H4 (cell line): ENCODE results near the gene PDXP. TPM values are rescaled to one million over a fixed set of nuclear protein-coding genes. Genes with fewer than 3 reads are reported as not detected.

ENCODE experiments used
- DNase-seq: peaks from one replicate; pipeline ENCODE4 v3.0.0-alpha.2; 2015; ENCODE audit warnings: low spot score
- total RNA-seq: library from RNA; depleted of rRNA; stranded (reverse); fragments of >200 nt; shearing (Covaris generic); gene quantifications from 2 replicates; pipeline ENCODE4 v1.2.3, GENCODE V29; 2014; rRNA removed

PDXP gene
- total RNA-seq, 1 experiment from 2014 or later: 9.3 TPM

DNA sequence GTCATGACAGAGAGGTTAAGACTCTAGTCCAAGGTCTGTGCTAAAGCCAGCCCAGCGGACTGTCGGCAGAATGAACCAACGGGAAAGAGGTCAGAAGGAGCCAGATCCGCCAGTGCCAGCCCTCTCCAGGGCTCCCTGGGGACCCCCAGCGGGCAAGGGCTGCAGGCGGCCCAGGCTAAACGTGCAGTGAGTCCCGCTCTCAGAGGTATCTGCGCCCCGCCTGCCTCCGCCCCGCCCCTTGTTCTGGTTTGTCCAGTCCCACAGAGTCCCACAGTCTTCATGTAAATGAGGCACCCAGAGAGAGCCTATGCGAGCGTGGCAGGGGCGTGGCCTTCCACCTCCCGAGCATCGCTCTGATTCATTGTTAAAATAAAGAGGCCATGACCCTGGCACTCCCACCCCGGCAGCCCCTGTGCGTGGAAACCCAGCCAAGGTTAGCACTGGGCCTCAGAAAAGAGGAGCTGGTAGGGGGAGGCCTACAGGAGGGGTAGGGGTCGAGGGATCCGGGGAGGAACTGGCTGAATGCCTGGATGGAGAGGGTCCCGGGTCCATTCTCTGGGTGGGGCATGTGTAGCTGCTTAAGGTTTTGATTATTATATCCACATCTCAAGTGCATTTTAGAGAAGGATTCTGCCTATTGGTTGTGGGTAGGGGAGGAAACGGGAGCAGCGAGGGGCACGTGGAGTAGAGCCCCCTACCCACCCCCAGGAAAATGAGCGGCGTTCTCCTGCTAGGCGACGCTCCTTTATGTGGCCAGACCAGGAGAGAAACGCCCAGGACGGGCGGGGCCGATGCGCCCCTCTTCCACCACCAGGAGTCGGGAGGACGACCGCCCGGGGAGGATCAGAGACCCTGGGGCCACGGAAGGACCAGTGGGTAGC, 38.4 kb downstream of the PDXP start, which contains the start of gene TRIOBP:
Gene TRIOBP, plus strand, starts transcription at position 392 of the 881 bp plus-strand sequence. CDS start 4,318 bp downstream, outside the sequence.
- DNase-seq: no peak

DNA sequence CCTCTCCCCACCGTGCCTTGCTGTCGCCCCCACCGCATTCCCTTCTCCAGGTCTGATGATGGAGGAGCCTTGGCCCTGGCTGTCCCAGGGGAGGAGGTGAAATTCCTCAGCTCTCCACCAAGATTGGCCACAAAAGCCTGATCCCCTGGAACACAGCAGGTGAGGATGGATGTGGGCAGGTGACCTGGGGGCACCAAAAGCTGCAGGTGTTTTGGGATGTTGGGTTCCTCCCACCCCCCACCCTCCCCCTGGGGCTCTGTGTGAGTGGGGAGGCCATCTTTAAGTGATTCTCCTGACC, 39.0 kb downstream of the PDXP start:
- no peak for DNase-seq

DNA sequence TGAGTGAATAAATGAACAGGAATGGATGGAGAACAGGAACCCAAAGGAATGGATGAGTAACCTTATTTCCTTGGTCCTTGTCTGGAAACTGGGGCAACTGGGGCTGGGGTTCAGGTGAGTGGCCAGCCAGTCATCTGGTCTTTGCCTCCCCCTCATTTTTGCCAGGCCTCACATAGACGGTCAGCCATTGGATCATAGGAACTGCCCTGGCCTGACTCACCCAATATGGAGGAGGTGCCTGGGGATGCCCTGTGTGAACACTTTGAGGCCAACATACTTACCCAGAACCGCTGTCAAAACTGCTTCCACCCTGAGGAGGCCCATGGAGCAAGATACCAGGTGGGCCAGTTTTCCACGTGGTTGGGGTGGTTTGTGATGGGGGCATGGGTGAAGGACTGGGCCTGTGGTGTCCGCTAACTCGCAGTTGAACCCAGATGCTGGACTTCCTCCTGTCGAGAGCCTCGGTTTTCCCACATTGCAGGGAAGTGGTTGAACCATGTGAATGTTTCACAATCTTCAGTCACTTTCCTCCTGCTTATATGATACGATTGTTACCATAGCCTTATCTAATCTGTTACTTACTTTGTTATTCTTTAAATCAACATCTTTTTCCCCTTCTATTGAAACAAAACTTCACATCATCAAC, 42.7 kb downstream of the PDXP start:
- no peak for DNase-seq

DNA sequence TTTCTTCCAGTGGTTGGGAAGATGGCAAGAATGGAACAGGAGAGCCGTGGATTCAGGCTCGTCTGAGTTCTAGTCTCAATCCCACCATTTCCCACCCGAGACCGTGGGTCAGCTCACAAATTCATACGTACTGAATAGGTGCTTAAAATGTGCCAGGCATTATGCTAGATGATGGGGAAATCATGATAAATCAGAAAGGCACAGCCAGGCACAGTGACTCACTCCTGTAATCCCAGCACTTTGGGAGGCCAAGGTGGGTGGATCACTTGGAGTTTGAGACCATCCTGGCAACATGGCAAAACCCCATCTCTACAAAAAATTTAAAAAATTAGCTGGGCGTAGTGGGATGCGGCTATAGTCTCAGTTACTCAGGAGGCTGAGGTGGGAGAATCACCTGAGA, 45.4 kb downstream of the PDXP start:
- DNase-seq: no peak

DNA sequence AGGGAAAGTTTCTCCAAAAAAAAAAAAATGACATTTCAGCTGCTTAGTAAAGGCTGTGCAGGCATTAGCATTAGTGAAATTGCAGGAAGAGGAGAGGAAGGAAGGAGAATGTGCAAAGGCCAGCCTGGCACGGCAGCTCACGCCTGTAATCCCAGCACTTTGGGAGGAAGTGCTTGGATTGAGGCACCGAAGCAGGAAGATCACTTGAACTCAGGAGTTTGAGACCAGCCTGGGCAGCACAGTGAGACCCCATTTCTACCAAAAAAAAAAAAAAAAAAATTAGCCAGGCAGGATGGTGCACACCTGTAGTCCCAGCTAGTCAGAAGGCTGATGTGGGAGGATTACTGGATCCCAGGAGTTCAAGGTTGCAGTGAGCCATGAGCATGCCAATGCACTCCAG, 46.1 kb downstream of the PDXP start:
- DNase-seq: no peak

DNA sequence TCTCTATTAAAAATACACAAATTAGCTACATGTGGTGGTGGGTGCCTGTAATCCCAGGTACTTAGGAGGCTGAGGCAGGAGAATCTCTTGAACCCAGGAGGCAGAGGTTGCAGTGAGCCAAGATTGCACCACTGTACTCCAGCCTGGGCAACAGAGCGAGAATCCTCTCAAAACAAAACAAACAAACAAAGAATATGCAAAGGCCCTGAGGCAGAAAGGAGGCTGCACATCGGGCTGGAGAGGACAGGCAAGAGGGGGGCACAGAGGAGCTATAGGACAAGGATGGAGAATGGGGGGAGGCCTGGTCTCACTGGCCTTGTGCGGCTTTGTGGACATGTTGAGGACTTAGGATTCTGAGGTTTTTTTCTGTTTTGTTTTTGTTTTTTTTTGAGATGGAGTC, 46.7 kb downstream of the PDXP start:
- no peak for DNase-seq

- DNase-seq: no peak
Observed at GRCh38 chr22:37708580-37709444, 50.3 kb downstream of the PDXP start.

DNA sequence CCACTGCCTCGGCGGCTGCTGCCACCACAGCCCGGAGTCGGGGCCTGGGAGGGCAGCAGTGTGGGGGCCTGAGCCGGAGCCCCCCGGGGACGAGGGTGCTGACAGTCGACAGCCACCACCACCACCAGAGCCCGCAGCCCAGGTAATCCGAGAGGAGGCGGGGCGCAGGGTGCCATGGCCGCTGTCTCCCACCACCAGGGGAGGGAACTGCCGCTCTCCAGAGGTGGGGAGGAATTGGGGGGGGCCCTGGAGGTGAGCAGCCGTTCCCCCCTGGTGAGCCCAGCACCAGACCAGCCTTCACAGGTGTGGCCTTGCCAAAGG, 50.9 kb downstream of the PDXP start:
- DNase-seq: no peak

DNA sequence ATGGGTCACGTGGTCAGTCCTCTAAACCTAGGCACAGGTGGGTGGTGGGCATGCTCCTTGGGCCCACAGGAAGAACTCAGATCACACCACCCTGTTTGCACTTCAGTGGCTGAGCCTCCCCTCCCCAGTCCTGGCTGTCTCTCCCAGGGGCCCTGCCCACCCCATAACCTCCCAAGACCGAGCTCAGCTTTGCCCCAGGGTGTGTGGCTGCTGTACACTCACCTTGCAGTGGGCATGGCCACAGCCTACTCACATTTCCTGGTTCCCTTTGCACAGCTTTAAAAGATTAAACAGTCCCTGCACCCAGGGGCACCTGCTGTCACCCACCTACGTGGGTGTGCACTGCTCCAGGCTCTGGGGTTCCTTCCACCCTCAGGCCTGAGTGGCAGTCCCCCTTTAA, 52.2 kb downstream of the PDXP start:
- DNase-seq: no peak

DNA sequence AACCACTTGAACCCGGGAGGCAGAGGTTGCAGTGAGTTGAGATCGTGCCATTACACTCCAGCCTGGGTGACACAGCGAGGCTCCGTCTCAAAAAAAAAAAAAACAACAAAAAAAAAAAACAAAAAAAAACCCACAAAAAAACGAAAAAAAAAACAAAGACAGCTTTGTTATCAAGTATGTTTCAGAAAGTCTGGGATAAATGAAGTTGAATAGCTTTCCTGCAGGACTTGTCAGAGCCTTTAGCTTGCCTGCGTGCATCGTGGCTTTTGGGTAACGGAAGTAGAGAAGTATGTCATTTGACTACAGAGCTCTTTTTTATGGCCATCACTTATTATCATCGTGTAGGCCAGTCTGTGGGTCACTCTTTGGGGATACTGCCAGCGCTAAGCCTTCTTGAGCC, 53.0 kb downstream of the PDXP start:
- DNase-seq: no peak

DNA sequence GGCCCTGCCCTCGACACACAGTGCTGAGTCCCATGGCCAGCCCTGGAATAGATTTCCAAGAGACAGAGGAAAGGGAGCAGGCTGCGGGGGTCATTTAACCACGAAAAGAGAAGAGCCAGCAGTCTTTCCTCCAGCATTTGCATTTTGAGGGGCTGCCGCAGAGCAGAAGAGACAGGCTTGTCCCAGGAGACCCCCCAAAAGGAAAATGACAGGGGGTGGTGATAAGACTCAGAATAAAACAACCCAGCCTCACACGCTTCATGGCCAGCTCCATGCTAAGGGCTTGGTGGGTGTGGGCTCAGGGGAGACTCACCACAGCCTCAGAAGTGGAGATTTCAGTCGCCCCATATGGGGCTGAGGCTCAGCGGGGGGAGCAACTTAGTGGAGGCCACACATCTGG, 55.2 kb downstream of the PDXP start:
- DNase-seq: no peak

- DNase-seq: no peak
Observed at GRCh38 chr22:37714634-37715033, 56.1 kb downstream of the PDXP start.

- no peak for DNase-seq
Observed at GRCh38 chr22:37715760-37716159, 57.2 kb downstream of the PDXP start.

Other genes starting within 250 kb of the PDXP start
- 0.29 and 0.41 TPM in 2 replicates for gene ELFN2, start 231.2 kb upstream of the PDXP start, total RNA-seq
- 0.08 TPM in 1 of 2 replicates, not detected in the other for gene MFNG, start 172.3 kb upstream of the PDXP start, total RNA-seq
- 2.8 and 3.9 TPM in 2 replicates for gene CARD10, start 139.3 kb upstream of the PDXP start, total RNA-seq
- 7.6 and 9.5 TPM in 2 replicates for gene CDC42EP1, start 98.2 kb upstream of the PDXP start, total RNA-seq
- not detected in 2 replicates for gene LGALS2, start 78.6 kb upstream of the PDXP start, total RNA-seq
- 8.2 and 31.3 TPM in 2 replicates for gene GGA1, start 49.9 kb upstream of the PDXP start, total RNA-seq
- gene SH3BP1, start 19.1 kb upstream of the PDXP start, total RNA-seq: 6.9 and 14.7 TPM in 2 replicates
- 1,239 and 1,549 TPM in 2 replicates for gene LGALS1, start 16.9 kb downstream of the PDXP start, total RNA-seq
- gene NOL12, start 27.6 kb downstream of the PDXP start, total RNA-seq: 25.7 and 27.3 TPM in 2 replicates
- 18.3 and 21.9 TPM in 2 replicates for gene TRIOBP, start 38.3 kb downstream of the PDXP start, total RNA-seq
- 11.5 and 14.3 TPM in 2 replicates for gene GCAT, start 149.2 kb downstream of the PDXP start, total RNA-seq
- gene GALR3, start 164.7 kb downstream of the PDXP start, total RNA-seq: not detected in 2 replicates
- 18.3 and 19.5 TPM in 2 replicates for gene ANKRD54, start 185.6 kb downstream of the PDXP start, total RNA-seq
- 478 and 514 TPM in 2 replicates for gene EIF3L, start 190.7 kb downstream of the PDXP start, total RNA-seq
- gene MICALL1, start 247.6 kb downstream of the PDXP start, total RNA-seq: 11.6 and 17.2 TPM in 2 replicates